GM18870 (cell line): ENCODE measurements around the gene NIM1K.
"Not testable (repeated sequence)": the region's sequence is repeated elsewhere in the genome, so short reads cannot be mapped to it uniquely, and the experiment has no call there.

Experiments
- ATAC-seq: cut with Tn5 transposase; IDR thresholded peaks from one replicate; pipeline ENCODE4 v1.9.1; 2021; ENCODE audit warnings: moderate library complexity; ENCODE audit not compliant: unreplicated experiment

NIM1K gene

DNA sequence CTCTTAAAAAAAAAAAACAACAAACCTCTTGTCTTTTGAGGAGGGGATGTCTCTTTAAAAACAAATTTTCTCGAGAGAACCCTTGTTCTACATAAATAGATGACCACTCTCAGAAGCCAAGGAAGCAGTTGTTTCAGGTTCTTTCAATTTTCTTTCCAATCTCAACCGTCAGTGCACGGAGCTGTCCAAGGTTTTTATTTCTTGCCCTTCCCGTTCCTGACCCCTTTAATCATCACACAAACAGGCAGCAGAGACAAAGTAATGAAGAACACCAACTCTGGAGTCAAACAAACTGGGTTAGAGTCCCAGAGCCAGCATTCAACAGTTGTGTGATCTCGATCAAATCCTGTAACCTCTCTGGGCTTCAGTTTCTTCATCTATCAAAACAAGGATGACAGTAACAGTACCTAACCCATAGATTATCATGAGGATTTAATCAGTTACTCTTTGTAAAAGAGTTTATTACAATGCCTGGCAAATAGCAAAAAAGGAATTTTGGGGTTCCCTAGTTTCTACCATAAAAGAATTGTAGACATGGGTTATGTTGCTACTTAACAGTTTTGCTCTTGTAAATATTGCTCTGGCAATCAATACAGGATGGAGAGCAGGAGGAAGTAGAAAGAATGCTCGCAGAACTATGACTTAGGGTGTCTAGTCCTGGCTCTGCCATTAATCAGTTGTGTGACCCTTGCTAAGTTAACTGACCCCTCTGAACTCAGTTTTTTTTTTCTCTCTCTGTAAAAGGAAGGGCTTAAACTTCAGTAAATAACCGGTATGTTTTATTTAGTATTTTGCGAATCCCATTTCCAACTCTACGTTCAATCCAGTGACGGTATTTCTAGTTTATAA, 1.0 kb upstream of the NIM1K start:
- ATAC-seq = no peak

DNA sequence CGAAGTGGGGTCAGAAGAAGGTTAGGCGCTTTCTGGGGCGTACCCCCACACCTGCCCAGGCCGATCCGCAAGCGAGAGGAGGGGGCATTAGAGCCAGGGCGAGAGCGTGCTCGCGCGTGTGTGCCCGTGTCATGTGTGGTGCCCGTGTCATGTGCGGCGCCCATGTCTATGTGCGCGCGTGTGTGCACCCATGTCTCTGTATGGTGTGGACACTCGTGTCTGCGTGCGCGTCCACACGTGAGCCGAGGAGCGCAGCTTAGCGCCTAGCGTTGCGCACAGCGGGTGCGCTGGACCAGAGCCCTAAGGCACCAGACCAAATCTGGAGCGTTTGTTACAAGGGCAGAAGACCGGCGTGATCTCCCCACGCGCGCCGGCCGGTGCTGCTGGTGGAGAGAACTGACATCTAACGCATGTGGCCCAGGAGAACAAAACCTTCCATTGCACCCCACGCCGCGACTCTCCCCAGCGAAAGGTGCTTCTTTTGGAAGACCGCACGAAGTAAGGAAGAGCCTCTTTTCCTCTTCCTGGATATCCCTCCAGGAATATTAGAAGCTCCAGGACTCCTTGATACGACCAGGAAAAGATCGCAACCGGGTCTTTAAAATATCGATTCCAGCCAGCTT, 644 bp downstream of the NIM1K start:
- ATAC-seq = peak; percentile 8

DNA sequence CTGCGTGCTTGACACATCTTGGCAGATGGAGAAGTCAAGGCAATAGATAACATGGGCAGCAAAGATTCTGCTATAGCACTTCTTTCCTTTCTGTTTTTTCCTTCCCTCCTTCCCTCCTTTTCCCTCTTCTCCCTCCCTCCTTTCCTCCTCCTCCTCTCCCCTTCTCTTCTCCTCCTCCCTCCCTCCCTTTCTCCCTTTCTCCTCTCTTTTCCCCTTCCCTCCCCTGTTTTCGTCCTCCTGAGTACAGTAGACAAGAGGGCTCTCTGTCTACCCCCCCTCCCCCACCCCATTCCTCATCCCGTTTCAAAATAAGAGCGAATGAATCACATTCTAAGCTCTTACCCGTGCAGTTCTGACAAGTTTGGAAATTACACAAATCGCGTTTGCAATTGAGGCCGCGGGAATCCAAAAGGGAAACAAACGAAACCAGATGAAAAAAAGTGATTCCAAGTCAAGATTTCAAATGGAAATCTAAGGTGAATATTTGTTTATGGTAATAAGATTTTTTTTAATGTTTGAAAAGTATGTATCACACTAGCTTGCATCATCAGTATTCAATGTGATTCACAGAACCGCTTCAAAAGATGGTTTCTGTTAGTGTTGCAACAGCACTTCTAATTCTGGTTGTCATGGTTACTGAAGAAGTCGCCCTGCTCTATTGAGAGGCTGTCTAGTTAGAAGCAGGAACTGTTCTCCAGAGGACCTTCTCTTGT, 1.3 kb downstream of the NIM1K start:
- ATAC-seq = peak; percentile 66

DNA sequence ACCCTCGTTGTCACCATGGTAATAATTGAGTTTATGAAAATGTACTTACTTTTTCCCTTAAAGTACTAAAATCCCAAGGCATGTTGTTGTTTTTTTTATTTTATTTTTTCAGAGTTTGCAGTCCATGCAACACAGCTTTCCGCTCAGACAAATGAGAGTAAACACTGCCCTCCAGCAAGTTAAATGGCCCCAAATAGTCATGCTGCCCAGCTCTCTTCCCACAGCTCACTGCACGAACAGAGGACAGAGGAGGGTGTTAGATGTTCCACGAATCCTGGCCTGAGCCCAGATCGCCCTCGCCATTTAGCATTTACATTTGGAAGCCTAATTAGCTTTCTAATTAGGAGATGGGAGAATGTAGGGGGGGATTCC, 1.9 kb downstream of the NIM1K start:
- peak; percentile 12 for ATAC-seq

DNA sequence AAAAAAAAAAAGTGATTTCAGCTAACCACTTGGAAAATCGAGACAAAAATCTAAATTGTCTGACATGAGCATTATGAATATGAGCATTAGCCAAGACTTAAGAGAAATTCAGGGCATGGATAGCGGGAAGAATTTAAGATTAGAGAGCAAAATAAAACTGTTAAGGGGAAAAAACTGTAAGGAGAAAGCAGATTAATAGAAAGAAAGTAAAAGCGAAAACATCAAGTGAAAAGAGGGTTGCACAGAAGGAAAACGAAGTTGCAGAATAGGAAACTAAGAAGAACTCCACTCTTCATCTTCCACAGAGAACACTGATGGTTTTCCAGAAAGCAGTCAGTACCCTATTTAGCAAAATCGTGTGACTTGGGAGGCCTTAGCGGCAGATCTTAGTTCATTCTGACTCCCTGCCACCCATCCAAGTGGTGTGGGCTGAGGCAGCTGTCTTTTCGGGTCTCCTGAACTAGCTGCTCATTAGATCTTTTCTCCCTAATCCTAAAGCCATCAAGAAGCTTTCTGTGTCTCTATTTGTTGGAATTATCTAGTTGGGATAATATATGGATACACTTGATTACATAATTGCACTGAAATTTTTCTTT, 3.7 kb downstream of the NIM1K start:
- ATAC-seq = no peak

DNA sequence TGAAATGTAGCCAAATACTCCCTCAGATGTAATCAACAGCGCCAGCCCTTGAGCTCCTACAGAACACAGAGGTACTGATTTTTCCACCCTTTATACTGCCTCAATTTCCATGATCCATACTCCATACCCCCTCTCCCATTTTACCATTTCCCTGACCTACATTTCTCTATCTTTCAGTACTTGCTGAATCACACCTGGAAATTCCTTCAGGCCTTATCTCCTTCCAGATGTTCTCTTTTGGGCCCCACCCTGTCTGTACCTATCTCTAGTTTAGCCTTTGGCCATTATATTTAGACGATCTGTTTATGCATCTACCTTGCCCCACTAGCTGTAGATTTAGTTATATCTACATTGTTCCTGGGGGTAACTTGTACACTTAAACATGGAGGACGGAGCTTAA, 5.5 kb downstream of the NIM1K start:
- no peak for ATAC-seq

DNA sequence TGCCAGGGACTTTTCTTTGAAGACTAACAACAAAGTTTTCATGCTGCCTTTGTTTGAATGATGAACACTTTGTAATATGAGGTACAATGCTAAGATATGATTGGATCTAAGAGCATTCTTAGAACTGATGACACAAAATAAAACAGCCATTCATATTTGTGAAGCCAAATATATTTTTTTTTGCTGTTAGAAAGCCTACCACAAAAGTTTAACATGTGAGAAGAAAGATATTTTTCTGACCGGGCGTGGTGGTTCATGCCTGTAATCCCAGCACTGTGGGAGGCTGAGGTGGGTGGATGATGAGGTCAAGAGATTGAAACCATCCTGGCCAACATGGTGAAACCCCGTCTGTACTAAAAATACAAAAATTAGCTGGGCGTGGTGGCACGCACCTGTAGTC, 9.4 kb downstream of the NIM1K start:
- ATAC-seq = not testable (repeated sequence)

DNA sequence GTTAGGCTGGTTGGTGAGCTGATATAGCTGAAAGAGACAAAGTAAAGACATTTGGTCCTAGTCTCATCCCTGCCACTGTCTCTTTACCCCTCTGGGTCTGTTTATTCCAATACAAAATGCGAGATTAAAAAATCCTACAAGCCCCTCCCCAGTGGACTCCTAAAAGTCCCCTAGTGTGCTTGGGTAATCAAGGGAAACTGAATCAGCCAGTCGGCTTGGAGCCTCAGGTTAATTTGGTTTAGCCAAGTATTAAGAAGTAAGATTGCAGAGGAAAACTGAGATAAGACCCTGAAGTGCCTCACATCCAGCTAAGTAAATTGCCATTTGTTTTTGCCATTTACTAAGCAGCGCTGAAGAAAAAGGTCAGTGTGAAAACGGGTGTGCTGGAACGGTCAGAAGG, 10.4 kb downstream of the NIM1K start:
- ATAC-seq = no peak

DNA sequence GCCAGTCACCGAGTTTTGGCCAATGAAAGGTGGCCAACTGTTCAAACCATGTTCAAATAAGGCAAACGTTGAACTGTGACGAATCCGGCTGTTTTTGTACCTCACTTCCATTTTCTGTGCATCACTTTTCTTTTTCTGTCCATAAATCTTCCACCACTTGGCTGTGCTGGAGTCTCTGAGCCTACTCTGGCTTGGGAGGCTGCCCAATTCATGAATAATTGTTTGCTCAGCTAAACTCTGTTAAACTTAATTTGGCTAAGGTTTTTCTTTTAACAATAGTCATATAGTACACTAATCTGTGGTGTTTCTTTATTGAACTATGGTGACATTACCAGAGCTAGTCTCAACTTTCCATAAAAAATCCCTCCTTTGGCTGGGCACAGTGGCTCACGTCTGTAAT, 11.3 kb downstream of the NIM1K start:
- ATAC-seq = no peak

DNA sequence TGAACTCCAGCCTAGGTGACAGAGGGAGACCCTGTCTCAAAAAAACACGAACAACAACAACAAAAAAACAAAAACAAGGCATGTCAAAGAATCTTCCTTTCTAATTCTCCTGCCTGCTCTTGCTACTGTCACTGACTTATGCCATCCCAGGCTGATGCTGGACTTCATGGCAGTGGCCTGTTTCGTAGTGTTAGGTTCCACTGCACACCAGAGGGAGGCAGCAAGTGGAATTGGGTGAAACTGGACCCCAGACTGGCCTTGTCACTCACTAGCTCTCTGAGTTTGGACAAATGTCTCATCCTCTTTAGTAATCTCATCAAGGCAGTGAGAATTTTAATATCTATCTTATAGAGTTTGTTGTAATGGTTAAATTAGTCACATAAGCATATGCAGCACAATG, 12.9 kb downstream of the NIM1K start:
- ATAC-seq = no peak

DNA sequence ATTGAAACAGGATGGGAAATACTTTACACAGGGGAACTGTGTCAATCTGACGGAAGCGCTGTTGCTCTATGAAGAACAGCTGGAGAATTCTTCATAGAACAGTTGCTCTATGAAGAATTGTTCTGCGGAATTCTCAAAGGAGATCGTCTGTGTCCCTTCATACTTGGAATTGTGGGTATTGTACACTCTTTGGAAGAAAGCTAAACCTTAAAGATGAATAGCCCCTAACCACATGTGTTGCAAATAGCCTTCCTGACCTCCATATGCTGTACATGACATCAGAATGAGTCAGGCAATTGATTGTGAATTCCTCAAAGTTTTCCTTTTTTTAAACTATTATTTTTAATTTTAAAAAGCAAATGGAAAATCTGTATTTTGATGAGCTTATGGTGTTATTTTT, 15.6 kb downstream of the NIM1K start:
- no peak for ATAC-seq

DNA sequence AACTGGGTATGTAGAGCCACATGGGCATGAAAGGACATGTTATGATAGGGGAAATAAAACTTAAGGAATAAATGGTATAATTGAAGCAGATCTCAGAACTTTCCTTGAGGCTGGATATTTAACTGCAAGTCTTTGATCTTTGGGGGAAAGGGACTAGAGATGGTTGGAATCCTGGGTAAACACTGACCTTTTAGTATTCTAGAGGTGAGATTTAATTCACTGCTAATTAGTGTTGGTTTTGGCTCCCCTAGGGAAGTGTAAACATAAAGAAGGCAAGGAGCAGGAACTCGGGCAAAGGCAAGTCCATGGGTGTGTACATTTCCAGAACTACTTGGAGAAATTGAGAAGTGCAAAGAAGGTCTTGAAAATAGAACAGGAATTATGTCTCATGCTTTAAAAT, 16.6 kb downstream of the NIM1K start:
- no peak for ATAC-seq

DNA sequence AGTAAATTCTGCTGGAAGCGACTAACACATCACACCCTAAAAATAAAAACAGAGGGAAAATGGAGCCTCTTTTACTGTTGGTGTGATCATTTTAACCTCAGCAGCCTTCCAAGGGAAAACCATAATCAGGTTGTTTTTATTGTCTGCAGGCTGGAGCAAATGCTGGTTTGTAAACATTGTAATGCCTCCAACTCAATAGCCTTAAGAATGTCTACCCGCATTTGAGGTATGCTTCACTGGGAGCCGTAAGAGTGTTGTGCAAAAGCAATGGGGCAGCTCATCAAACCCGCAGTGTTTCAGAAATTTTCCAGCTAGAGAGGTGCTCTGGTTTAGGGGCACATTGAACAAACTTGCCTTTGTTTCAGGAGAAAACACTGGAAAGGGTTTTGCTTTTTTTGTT, 17.0 kb downstream of the NIM1K start:
- ATAC-seq = no peak

DNA sequence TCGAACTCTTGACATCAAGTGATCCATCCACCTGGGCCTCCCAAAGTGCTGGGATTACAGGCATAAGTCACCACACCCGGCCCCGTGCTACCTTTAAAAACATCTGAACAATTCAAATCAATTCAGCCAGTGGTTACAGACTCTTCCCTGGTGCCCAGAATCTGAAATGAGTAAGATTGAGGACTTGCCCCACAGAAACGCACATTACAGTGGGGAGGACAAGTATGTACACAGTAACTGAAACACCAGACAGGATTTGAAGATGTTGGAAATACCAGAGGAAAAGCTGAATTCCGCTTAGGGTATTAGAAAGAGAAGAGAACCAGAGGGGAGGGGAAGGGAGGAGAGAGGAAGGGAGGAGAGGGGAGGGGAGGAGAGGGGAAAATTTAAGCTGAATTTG, 17.8 kb downstream of the NIM1K start:
- ATAC-seq = no peak

DNA sequence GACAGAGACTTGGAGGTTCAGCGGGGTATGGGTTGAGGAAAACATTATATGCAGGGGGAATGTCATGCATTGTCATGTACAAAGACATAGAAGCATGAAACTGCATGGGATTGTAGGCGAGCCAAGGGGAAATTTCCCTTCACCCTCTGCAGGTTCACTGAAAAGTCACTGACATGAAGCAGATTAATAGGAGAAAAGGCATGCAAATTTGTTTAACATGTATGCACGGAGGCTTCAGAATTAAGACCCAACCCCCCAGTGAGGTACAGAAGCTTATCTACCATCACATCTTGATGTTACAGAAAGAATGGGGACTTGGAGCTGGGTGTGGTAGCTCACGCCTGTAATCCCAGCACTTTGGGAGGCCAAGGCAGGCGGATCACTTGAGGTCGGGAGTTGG, 18.5 kb downstream of the NIM1K start:
- ATAC-seq = no peak

DNA sequence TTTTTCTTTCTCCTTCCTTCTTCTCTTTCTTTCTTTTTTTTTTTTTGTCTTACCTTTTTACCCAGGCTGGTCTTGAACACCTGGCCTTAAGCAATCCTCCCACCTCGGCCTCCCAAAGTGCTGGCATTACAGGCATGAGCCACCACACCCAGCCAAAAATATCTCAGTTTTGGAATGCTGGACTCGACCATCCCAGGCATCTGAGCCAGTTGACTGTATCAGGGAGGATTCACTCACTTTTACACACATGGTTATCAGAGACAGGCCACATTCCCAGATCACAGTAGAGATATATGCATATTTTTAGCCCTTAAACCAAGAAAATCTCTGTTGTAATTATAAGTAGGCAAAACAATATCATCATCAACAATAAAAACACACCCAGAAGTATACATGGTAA, 21.9 kb downstream of the NIM1K start:
- ATAC-seq = no peak

DNA sequence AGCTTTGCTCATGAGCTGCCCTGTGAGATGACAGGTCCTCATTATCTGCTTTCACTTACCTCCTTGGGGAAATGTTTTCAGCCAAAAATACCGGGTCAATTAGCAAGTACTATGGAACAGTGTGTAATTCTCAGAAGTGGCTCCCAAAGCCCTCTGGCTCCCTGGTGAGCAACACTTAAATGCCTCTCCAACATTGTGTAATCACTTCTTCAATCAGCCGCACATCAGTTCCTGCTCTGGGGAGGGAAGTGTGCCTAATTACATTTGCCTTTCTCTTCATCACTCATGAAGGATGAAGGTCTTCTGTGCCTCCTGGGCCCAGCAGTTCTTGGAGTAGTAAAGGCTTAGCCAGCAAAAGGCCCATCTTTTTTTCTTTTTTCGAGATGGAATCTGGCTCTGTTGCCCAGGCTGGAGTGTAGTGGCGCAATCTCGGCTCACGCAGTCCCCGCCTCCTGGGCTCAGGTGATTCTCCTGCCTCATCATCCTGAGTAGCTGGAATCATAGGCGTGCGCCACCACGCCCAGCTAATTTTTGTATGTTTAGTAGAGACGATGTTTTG, 23.1 kb downstream of the NIM1K start:
- no peak for ATAC-seq

DNA sequence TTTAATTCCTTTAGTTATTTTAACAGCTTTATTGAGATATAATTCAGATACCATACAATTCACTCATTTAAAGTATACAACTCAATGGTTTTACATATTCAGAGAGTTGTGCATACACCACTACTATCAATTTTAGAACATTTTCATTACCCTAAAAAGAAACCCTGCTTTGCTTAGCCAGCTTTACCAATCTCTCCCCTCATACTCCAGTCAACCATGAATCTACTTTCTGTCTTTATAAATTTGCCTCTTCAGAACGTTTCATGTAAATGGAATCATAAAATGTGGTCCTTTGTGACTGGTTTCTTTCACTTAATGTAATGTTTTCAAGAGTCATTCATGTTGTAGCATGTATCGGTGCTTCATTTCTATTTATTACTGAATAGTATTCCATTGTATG, 24.9 kb downstream of the NIM1K start:
- ATAC-seq = no peak

DNA sequence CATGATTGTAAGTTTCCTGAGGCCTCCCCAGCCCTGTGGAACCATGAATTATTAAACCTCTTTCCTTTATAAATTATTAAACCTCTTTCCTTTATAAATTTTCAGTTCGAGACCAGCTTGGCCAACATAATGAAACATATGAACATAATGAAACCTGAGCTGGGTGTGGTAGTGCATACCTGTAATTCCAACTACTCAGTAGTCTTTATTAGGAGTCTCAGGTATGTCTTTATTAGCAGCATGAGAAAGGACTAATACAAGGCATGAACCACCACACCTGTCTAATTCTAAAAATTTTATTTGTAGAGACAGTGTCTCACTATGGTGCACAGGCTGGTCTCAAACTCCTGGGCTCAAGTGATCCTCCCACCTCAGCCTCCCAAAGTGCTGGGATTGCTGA, 27.1 kb downstream of the NIM1K start:
- no peak for ATAC-seq

DNA sequence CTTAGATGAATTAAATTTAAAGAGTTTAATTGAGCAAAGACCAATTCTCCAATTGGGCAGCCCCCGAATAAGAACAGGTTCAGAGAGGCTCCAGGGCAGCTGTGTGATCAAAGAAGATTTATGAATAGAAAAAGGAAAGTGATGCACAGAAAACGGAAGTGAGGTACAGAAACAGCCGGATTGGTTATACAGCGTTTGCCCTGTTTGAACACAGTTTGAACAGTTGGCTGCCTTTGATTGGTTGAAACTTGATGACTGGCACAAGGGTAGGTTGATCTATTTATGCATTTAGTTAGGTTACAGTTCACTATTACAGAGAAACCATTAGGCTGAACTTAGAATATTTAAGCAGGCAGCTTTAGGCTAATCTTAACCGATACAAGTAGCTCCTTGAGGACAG, 29.5 kb downstream of the NIM1K start:
- no peak for ATAC-seq

DNA sequence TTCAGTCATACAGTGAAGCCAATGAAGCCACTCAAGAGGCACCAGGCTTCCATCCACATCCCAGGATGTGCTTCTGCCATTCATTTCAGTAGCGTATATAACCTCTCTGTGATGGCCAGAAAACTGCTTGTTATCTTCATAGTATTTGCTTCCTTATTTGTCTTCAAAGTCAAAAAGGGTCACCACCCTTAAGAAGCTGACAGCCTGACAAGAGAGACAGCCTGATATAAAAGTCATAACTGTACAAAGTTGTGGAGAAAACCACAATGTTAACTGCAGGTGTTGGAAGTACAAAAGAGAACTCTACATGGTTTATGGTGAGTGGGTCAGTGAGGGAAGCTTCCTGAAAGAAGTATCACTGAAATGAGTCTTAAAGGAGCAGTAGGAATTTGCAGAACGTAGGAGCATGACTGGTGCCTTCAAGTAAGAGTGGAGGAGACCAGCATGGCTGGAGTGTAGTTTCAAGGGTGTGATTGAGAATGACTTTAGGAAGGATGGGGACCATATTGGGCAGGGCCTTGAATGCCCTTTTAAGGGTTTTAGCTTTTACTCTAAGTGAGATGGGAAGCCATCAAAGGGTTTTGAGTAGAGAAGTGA, 33.7 kb downstream of the NIM1K start:
- no peak for ATAC-seq
